Cardiac muscle cell (in vitro differentiated cells and primary cell): ENCODE measurements around the gene WNT4. TPM values are rescaled to one million over a fixed set of nuclear protein-coding genes. Genes with fewer than 3 reads are reported as not detected.
"Not testable (repeated sequence)": the region's sequence is repeated elsewhere in the genome, so short reads cannot be mapped to it uniquely, and the experiment has no call there.

Source experiments
- DNase-seq, 2 donors: peaks; one replicate each; pipeline versions ENCODE4 v3.0.0 to v3.0.0-alpha.2; 2010 to 2017; ENCODE audit warnings: low read depth in 1 of 2, low spot score in 1 of 2
- H3K27ac ChIP-seq: fragments of 200-600 bp; sonication (generic); 2 replicates; pipeline ENCODE4 v1.5.1; 2016
- H3K27me3 ChIP-seq: fragments of 200-600 bp; sonication (generic); 2 replicates; pipeline ENCODE4 v1.6.0; 2016; ENCODE audit warnings: control low read depth
- H3K36me3 ChIP-seq: fragments of 200-600 bp; sonication (generic); 2 replicates; pipeline ENCODE4 v1.5.1; 2016; ENCODE audit warnings: control low read depth
- H3K4me1 ChIP-seq: fragments of 200-600 bp; sonication (generic); 2 replicates; pipeline ENCODE4 v1.8.1; 2017; ENCODE audit warnings: low read depth, mild to moderate bottlenecking, mixed run types
- H3K4me3 ChIP-seq: fragments of 200-600 bp; sonication (generic); 2 replicates; pipeline ENCODE4 v1.5.1; 2016; ENCODE audit warnings: mild to moderate bottlenecking
- H3K9me3 ChIP-seq: fragments of 200-600 bp; sonication (generic); 2 replicates; pipeline ENCODE4 v1.5.1; 2017; ENCODE audit warnings: low read depth, mild to moderate bottlenecking, control low read depth
- CTCF ChIP-seq: IDR thresholded peaks from 2 replicates; pipeline ENCODE4 v1.5.1; 2012; ENCODE audit warnings: low read depth, mild to moderate bottlenecking, low read length
- polyA plus RNA-seq: library from polyadenylated mRNA; unstranded; fragments of >200 nt; fragmentation: Nextera tagmentation; extraction: Ambion mirVana; gene quantifications from 2 replicates; pipeline ENCODE4 v1.2.1, GENCODE V29; 2016
- total RNA-seq: library from RNA; depleted of rRNA; stranded (reverse); fragments of >200 nt; gene quantifications from 2 replicates; pipeline ENCODE4 v1.2.3, GENCODE V29; 2016

Gene WNT4
- total and polyA plus RNA-seq, 2 experiments from 2014 or later: not detected

- H3K27me3 ChIP-seq: no peaks in the 10 kb centered on the region
- TF ChIP-seq CTCF: no peak
- no peaks in the 10 kb centered on the region for H3K4me1 ChIP-seq
- no peak overlapping the region for H3K27ac ChIP-seq
- H3K9me3 ChIP-seq: no peaks in the 10 kb centered on the region
- no peak for DNase-seq
- H3K36me3 ChIP-seq: peaks cover 30% of the 10 kb centered on the region
- no peak overlapping the region for H3K4me3 ChIP-seq
These were observed 46.9 kb downstream of the WNT4 start for GRCh38 chr1:22096036-22096435.

GRCh38 chr1:22093513-22093912 is 49.4 kb downstream of the WNT4 start:
- Histone ChIP-seq H3K36me3 (peaks cover 23% of the 10 kb centered on the region), H3K4me1 (peaks cover 5% of the 10 kb centered on the region), H3K9me3 (no peaks in the 10 kb centered on the region), H3K4me3 (no peak overlapping the region), H3K27ac (no peak overlapping the region), H3K27me3 (no peaks in the 10 kb centered on the region)
- TF ChIP-seq CTCF: no peak
- no peak for DNase-seq

- H3K27me3 ChIP-seq, H3K4me1 ChIP-seq, H3K4me3 ChIP-seq, H3K9me3 ChIP-seq, H3K27ac ChIP-seq: not testable (repeated sequence)
- peak in 1 of 2 donors; percentile 58 for DNase-seq
- H3K36me3 ChIP-seq: peaks cover 21% of the 10 kb centered on the region
These were observed 50.7 kb downstream of the WNT4 start for GRCh38 chr1:22092026-22092768.

GRCh38 chr1:22090867-22091266 is 52.0 kb downstream of the WNT4 start:
- TF ChIP-seq CTCF: no peak
- Histone ChIP-seq H3K4me3 (no peak overlapping the region), H3K27me3 (no peaks in the 10 kb centered on the region), H3K36me3 (peaks cover 26% of the 10 kb centered on the region), H3K4me1 (peaks cover 10% of the 10 kb centered on the region), H3K27ac (no peak overlapping the region), H3K9me3 (no peaks in the 10 kb centered on the region)
- no peak for DNase-seq

- H3K9me3 ChIP-seq: no peaks in the 10 kb centered on the region
- no peak for TF ChIP-seq CTCF
- peak overlapping the region; percentile 4 for H3K27ac ChIP-seq
- H3K36me3 ChIP-seq: peaks cover 27% of the 10 kb centered on the region
- H3K4me3 ChIP-seq: no peak overlapping the region
- no peak for DNase-seq
- H3K27me3 ChIP-seq: no peaks in the 10 kb centered on the region
- peaks cover 10% of the 10 kb centered on the region for H3K4me1 ChIP-seq
These were observed 53.1 kb downstream of the WNT4 start for GRCh38 chr1:22089787-22090186.

- Histone ChIP-seq H3K4me1 (peaks cover 10% of the 10 kb centered on the region), H3K4me3 (no peak overlapping the region), H3K9me3 (no peaks in the 10 kb centered on the region), H3K27me3 (no peaks in the 10 kb centered on the region), H3K27ac (peak overlapping the region; percentile 4), H3K36me3 (peaks cover 27% of the 10 kb centered on the region)
- no peak for TF ChIP-seq CTCF
- no peak for DNase-seq
These were observed 53.7 kb downstream of the WNT4 start for GRCh38 chr1:22089134-22089571.
